HG03280 (cell line): Measurements from ENCODE around the gene SHOX.

Experiments
- ATAC-seq: cut with Tn5 transposase; IDR thresholded peaks from one replicate; pipeline ENCODE4 v1.9.1; 2021; ENCODE audit warnings: mild to moderate bottlenecking, moderate library complexity; ENCODE audit not compliant: unreplicated experiment

The SHOX gene

GRCh38 chrX:663841-664240 is 33.2 kb downstream of the SHOX start:
- ATAC-seq, result no peak

DNA sequence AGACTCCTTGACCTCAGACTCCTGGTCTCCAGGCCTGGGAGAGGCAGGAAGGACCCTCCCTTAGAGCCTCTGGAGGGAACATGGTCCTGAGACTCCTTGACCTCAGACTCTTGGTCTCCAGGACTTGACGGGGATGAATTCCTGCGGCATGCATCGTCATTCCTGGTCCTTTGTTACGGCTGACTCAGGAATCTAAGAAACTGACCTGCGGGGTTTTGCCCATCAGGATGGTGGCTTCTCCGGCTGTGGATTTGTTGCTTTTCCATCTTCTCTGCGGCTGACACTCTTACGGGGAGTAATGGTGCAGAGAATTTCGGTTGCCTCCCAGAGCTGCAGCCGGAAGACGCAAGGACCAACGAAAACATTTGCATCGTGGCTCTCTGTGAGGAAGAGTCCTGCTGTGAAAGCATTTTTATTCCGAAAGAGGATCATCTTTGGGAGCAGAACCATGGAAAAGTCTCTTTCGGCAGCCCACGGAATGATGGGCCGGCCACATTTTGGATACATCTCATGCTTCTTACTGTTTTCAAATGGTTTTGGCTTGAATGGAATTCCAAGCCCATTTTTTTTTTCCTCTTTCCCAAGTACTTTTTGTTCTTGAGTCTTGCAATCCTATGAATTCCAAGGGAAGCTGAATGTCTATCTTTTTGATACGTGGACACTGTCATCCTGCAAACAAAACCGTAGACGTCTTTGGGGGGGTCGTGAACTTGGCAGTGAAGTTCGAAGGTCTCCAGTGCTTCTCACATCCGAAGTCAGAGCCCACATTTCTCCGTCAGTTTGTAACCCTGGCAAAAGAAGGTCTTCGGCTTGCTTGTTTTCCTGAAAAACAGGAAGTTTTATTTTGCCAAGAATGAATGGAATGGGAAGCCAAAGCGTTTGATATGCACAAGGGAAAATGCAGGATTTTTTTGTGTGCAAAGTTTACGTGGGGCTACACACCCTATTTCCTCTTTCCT is 36.5 kb downstream of the SHOX start:
- no peak for ATAC-seq

DNA sequence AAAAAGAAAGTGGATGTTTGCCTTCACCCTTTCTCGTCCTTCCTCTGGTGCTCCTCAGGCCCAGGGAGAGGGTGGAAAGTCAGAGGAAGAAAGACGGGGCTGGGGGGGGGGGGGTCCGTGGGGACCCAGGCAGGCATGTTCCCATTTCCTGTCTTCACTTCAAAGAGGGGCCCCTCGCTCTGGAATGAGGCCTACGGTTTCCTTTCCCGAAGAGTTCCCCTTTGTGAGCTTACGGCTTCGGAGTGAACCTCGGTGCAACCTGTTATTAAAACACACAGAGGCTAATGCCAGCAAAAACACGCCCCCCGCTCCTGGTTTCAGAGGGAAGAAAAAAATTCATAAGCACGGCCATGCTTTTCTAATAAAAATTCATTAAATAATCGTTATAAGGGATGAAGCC is 40.1 kb downstream of the SHOX start:
- ATAC-seq, result no peak

- no peak for ATAC-seq
Observed at GRCh38 chrX:672931-673330, 42.3 kb downstream of the SHOX start.

- ATAC-seq, result no peak
Observed at GRCh38 chrX:675279-675954, 44.8 kb downstream of the SHOX start.

DNA sequence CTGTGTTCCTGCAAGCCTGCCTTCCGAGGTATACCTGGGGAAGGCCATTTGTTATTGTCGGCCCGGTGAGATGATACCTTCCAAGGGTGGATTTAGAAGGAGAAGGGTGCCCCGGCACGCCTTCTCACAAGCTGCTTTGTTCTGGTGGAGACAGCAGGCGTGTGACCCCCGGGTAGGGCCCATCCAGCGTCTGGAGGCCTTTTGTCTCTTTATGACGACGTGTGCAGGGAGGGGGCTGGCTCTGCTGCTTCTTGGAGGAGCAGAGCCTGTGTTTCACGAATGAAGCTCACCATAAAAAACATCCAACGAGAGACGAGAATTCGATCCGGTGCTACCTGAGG is 45.3 kb downstream of the SHOX start:
- ATAC-seq, result no peak

DNA sequence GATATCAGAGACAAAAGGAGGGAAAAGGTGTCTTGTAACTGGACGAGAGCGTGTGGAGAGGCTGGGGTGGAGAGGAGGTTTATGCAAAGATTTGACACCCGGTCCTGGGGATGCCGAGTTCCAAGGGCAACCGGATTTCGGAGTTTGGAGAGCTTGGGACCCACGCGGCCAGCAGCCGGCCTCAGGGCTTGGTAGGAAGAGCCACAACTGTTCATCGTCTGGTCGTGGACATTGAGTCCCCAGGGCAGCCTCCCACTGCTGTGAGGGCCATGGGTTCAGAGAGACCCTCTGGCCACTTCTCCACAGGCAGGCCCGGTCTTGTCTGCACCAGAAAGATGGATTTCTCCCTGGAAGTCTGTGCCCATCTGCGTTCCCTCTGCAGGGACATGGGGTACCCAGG is 46.8 kb downstream of the SHOX start:
- no peak for ATAC-seq

DNA sequence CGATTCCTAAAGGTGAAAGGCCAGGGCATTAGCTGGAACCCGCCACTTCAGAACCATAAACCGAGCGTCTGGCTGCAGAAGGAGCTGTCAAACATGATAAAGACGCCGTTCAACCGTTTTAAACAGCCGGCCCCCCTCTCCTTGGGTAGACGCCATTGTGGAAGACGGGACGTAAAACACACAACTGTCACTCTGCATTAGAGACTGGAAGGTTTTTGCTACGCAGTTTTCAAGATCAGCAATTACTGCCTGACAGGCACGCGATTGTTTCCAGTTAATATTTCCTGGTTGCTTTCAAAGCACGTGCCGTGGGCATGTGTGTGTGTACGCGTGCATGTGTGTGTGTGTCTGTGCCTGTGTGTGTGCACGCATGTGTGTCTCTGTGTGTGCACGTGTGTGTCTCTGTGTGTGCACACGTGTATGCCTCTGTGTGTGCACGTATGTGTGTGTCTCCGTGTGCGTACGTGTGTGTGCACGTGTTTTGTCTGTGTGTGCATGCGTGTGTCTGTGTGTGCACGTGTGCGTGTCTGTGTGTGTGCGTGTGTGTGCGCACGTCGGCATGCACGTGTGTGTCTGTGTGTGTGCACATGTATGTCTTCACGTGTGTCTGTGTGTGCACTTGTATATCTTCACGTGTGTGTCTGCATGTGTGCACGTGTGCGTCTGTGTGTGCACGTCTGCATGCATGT is 48.8 kb downstream of the SHOX start:
- no peak for ATAC-seq

DNA sequence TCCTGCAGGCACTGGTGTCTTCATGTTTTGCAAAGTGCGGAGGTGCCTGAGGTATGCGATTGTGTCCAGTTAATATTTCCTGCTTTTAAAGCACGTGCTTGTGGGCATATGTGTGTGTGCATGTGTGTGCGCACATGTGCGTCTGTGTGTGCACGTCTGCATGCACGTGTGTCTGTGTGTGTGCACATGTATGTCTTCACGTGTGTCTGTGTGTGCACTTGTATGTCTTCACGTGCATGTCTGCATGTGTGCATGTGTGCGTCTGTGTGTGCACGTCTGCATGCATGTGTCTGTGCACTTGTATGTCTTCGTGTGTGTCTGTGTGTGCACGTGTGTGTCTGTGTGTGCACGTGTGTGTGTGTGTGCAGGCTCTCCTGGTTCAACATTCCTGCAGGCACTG is 49.5 kb downstream of the SHOX start:
- no peak for ATAC-seq

GRCh38 chrX:681989-682388 is 51.4 kb downstream of the SHOX start:
- no peak for ATAC-seq

DNA sequence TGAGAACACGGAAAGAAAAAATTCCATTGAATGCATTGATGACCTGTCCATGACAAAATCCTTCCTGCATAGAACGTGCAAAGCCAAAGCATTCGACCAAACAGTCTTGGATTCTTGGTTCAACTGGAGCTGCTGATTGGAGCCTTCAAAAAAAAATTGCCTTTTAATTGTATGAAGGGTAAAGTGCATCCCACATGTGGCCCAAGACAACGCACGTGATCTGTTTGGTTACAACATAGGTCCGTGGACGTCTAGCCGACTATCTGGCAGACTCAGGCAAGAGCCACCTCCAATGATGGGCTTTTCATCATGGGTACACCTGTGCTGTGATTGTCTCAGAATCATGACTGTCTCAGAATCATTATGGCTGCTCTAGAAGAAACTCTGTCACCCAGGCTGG is 52.3 kb downstream of the SHOX start:
- no peak for ATAC-seq

DNA sequence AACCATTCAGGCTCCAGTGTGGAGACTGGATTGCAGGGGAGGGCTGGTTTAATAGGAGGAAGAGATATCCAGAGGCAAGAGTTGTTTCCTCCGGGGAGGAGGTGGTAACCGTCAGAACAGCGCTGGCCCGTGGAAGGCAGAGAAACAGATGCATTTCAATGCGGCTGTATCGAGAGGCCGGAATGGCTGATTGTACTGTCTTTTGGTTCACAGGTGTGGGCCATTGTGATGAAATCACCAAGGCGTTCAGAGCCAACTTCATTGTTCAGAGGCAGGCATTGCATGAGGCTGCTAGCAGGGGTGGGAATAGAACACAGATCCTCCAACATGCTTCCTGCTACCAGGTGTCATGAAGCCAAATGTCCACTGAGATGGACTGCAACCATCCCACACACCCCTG is 53.0 kb downstream of the SHOX start:
- no peak for ATAC-seq

DNA sequence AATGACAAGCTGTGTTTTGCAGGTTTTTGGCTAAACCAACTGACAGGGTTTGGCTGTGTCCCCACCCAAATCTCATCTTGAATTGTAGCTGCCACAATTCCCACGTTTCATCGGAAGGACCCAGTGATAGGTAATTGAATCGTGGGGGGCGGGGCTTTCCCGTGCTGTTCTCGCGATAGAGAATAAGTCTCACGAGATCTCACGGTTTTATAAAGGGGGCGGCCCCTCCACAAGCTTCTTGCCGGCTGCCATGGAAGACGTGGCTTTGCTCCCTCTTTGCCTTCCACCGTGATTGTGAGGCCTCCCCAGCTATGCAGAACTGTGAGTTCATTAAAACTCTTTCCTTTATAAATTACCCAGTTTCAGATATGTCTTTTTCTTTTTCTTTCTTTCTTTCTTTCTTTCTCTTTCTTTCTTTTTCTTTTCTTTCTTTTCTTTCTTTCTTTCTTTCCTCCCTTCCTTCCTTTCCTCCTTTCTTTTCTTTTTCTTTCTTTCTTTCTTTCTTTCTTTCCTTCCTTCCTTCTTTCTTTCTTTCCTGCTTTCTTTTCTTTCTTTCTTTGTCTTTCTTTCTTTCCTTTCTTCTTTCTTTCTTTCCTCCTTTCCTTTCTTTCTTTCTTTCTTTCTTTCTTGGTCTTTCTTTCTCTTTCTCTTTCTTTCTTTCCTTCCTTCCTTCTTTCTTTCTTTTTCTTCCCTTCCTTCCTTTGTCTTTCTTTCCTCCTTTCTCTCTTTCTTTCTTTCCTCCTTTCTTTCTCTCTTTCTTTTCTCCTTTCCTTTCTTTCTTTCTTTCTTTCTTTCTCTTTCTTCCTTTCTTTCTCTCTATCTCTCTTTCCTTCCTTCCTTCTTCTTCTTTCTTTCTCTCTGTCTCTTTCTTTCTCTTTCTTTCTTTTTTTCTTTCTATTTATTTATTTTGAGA is 54.8 kb downstream of the SHOX start:
- ATAC-seq, result no peak

DNA sequence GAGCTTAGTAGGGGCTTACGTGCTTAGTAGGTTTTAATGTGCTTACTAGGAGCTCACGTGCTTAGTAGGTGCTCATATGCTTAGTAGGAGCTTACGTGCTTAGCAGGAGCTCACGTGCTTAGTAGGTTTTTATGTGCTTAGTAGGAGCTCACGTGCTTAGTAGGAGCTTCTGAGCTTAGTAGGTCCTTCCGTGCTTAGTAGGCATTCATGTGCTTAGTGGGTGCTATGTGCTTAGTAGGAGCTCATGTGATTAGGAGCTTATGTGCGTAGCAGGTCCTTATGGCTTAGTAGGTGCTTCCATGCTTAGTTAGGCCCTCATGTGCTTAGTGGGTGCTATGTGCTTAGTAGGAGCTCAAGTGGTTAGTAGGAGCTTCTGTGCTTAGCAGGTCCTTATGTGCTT is 59.4 kb downstream of the SHOX start:
- no peak for ATAC-seq

DNA sequence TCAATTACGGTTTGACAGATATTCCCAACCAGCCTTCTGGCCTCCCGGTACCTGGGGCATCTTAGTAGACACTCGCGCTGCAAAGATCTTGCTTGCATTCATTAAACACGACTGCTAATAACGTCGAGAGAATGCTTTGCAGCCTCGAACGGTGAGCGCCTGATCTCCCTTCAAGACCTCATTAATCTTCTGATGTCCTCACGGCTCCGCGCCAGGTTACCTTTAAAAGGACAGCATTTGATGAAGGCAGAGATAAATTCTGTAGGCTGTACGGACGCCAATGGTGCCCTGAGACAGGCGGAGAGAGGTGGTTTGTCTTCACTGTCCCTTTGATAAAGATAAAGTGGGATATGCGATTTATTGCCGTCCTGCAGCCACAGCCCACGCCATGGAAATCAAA is 64.2 kb downstream of the SHOX start:
- ATAC-seq, result no peak

GRCh38 chrX:698206-698605 is 67.6 kb downstream of the SHOX start:
- ATAC-seq, result no peak

DNA sequence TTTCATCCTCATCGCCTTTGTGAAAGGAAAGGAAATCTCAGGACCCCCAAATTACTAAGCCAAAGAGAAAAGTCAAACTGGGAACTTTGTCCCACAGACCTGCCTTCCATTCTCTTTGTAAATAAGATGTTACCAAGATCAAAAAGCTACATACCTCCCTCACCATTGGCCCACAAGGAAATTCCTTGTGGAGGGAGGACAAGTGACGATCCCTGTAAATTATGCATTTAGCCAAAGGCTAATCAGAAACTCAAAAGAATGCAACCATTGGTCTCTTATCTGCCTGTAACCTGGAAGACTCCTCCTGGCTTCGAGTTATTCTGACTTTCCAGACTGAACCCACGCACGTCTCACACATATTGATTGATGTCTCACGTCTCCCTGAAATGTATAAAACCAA is 70.3 kb downstream of the SHOX start:
- ATAC-seq, result no peak

GRCh38 chrX:701673-702072 is 71.1 kb downstream of the SHOX start:
- no peak for ATAC-seq

GRCh38 chrX:703466-703865 is 72.9 kb downstream of the SHOX start:
- no peak for ATAC-seq

DNA sequence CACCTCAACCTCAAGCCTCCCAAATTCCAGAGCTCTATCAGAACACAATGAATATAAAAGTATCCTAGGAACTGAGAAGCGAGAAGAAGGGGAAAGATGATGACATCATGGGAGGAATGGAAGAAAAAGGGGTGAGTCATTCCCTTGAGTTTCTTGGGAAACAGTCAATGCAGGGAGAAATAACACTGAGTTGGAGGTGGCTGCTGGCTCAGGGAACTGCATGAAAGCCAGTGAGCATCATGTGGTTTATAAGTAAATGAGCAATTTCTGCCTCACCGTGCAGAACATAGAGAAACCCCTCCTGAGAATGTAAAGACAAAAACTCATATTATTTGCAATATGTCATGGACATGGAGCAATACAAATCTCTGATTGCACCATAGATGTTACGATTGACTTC is 73.3 kb downstream of the SHOX start:
- ATAC-seq, result no peak
